ENCODE results near the gene SURF4.

GRCh38 chr9:133346021-133346785 is 29.7 kb downstream of the SURF4 start:
- TF ChIP-seq, protein P1, sequence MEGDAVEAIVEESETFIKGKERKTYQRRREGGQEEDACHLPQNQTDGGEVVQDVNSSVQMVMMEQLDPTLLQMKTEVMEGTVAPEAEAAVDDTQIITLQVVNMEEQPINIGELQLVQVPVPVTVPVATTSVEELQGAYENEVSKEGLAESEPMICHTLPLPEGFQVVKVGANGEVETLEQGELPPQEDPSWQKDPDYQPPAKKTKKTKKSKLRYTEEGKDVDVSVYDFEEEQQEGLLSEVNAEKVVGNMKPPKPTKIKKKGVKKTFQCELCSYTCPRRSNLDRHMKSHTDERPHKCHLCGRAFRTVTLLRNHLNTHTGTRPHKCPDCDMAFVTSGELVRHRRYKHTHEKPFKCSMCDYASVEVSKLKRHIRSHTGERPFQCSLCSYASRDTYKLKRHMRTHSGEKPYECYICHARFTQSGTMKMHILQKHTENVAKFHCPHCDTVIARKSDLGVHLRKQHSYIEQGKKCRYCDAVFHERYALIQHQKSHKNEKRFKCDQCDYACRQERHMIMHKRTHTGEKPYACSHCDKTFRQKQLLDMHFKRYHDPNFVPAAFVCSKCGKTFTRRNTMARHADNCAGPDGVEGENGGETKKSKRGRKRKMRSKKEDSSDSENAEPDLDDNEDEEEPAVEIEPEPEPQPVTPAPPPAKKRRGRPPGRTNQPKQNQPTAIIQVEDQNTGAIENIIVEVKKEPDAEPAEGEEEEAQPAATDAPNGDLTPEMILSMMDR (IDR thresholded peaks at IDR 0.05; ENCODE audit: poor library complexity): no peak
- TF ChIP-seq EZH2 (IDR thresholded peaks at IDR 0.05; ENCODE audit: borderline replicate concordance): no peak
- no peak for TF ChIP-seq EZH2phosphoT487 (IDR thresholded peaks at IDR 0.05; ENCODE audit: low read depth, severe bottlenecking, unreplicated experiment)

Data from hepatocyte (in vitro differentiated cells).